Endodermal cell (in vitro differentiated cells): ENCODE measurements around the gene SMIM10L2A. TPM values are rescaled to one million over a fixed set of nuclear protein-coding genes. Genes with fewer than 3 reads are reported as not detected.

Source experiments
- DNase-seq: peaks from one replicate; pipeline ENCODE4 v3.0.0-alpha.2; 2017
- H3K27ac ChIP-seq: 2 replicates; pipeline ENCODE4 v1.5.1; 2013; ENCODE audit warnings: mild to moderate bottlenecking, low read depth, low read length, moderate library complexity
- H3K27me3 ChIP-seq: 2 replicates; pipeline ENCODE4 v1.6.1; 2013; ENCODE audit warnings: mild to moderate bottlenecking, low read length, moderate library complexity; ENCODE audit not compliant: insufficient read depth, control insufficient read depth, poor library complexity, severe bottlenecking
- H3K36me3 ChIP-seq: 2 replicates; pipeline ENCODE4 v1.7.0; 2013; ENCODE audit warnings: mild to moderate bottlenecking, low read length, moderate library complexity; ENCODE audit not compliant: control insufficient read depth, insufficient read depth
- H3K4me1 ChIP-seq: one replicate; pipeline ENCODE4 v1.7.0; 2013; ENCODE audit warnings: low read length; ENCODE audit not compliant: control insufficient read depth, insufficient read depth
- H3K4me3 ChIP-seq: 2 replicates; pipeline ENCODE4 v1.5.1; 2013; ENCODE audit warnings: mild to moderate bottlenecking, low read length, moderate library complexity
- H3K9ac ChIP-seq: 2 replicates; pipeline ENCODE4 v1.6.1; 2013; ENCODE audit warnings: mild to moderate bottlenecking, low read length, moderate library complexity; ENCODE audit not compliant: poor library complexity, severe bottlenecking; ENCODE audit errors: extremely low read depth
- H3K9me3 ChIP-seq: 2 replicates; pipeline ENCODE4 v1.6.1; 2013; ENCODE audit warnings: mild to moderate bottlenecking, low read length, moderate library complexity; ENCODE audit not compliant: control insufficient read depth
- H3K27ac Mint-ChIP-seq: 2 replicates; pipeline ENCODE4 v1.8.0; 2020; ENCODE audit warnings: mixed read lengths
- H3K27me3 Mint-ChIP-seq: 2 replicates; pipeline ENCODE4 v1.8.0; 2021; ENCODE audit warnings: mild to moderate bottlenecking, mixed read lengths; ENCODE audit not compliant: insufficient read depth
- H3K36me3 Mint-ChIP-seq: 2 replicates; pipeline ENCODE4 v1.8.0; 2020; ENCODE audit warnings: low read depth, mixed read lengths
- H3K4me1 Mint-ChIP-seq: 2 replicates; pipeline ENCODE4 v1.8.0; 2020; ENCODE audit warnings: mixed read lengths
- H3K4me3 Mint-ChIP-seq: 2 replicates; pipeline ENCODE4 v1.8.0; 2020; ENCODE audit warnings: mild to moderate bottlenecking, moderate library complexity, mixed read lengths
- H3K9me3 Mint-ChIP-seq: 2 replicates; pipeline ENCODE4 v1.8.0; 2020; ENCODE audit warnings: mild to moderate bottlenecking, mixed read lengths
- CTCF ChIP-seq: fragments of 200-600 bp; sonication (generic); conservative IDR thresholded peaks from 2 replicates; pipeline ENCODE4 v1.5.0; 2021; ENCODE audit warnings: antibody characterized with exemption, mild to moderate bottlenecking
- WGBS, 2 experiments: methylation state at CpG; one replicate each; pipeline versions ENCODE4 v1.1.5 to v1.1.7; 2013; ENCODE audit warnings: missing lambda C conversion rate in 2 of 2, mixed read lengths in 1 of 2; ENCODE audit not compliant: insufficient coverage in 1 of 2, insufficient read length in 1 of 2; 5-methylcytosine and 5-hydroxymethylcytosine counted together
- total RNA-seq, 2 donors: library from RNA; stranded (reverse); fragmentation: NEBNext Ultra II Directional in 1 of 2; extraction: Animal tissue kit (Norgen Biotek cat#: 25700) in 1 of 2; gene quantifications; 2 replicates in 1 of 2; 3 replicates in 1 of 2; pipeline ENCODE4 v1.2.1, GENCODE V29; 2021

SMIM10L2A gene
- total RNA-seq, 2 donors from 2014 or later: 3.8 to 6.1 TPM

GRCh38 chrX:135435933-135436332 is 14.2 kb downstream of the SMIM10L2A start:
- Histone ChIP-seq H3K9ac (no peak overlapping the region), H3K9me3 (no peaks in the 10 kb centered on the region), H3K27me3 (no peaks in the 10 kb centered on the region), H3K4me3 (no peak overlapping the region), H3K36me3 (no peaks in the 10 kb centered on the region), H3K4me1 (no peaks in the 10 kb centered on the region), H3K27ac (no peak overlapping the region)
- Mint-ChIP-seq H3K36me3 (no peaks in the 10 kb centered on the region), H3K4me1 (peaks cover 1% of the 10 kb centered on the region), H3K9me3 (peaks cover 60% of the 10 kb centered on the region), H3K27ac (no peak overlapping the region), H3K27me3 (peaks cover 3% of the 10 kb centered on the region), H3K4me3 (no peak overlapping the region)
- no peak for DNase-seq
- TF ChIP-seq CTCF: no peak
- 93 to 97% methylated on average over 12 to 23 of the region's 23 CpGs for WGBS, 2 experiments

GRCh38 chrX:135436456-135436855 is 14.7 kb downstream of the SMIM10L2A start:
- no peaks in the 10 kb centered on the region for H3K27me3 ChIP-seq
- peaks cover 3% of the 10 kb centered on the region for H3K27me3 Mint-ChIP-seq
- no peak overlapping the region for H3K27ac Mint-ChIP-seq
- H3K9me3 ChIP-seq: no peaks in the 10 kb centered on the region
- peaks cover 55% of the 10 kb centered on the region for H3K9me3 Mint-ChIP-seq
- H3K4me1 Mint-ChIP-seq: no peaks in the 10 kb centered on the region
- DNase-seq: no peak
- H3K36me3 ChIP-seq: no peaks in the 10 kb centered on the region
- no peaks in the 10 kb centered on the region for H3K36me3 Mint-ChIP-seq
- no peak overlapping the region for H3K27ac ChIP-seq
- H3K4me3 ChIP-seq: no peak overlapping the region
- no peak for TF ChIP-seq CTCF
- WGBS, 2 experiments: 89 to 93% methylated on average over 3 to 32 of the region's 32 CpGs
- H3K4me3 Mint-ChIP-seq: no peak overlapping the region
- no peaks in the 10 kb centered on the region for H3K4me1 ChIP-seq
- no peak overlapping the region for H3K9ac ChIP-seq

- no peak for DNase-seq
- Histone ChIP-seq H3K4me3 (no peak overlapping the region), H3K9me3 (no peaks in the 10 kb centered on the region), H3K9ac (no peak overlapping the region), H3K27me3 (no peaks in the 10 kb centered on the region), H3K36me3 (no peaks in the 10 kb centered on the region), H3K27ac (no peak overlapping the region), H3K4me1 (no peaks in the 10 kb centered on the region)
- Mint-ChIP-seq H3K9me3 (peaks cover 52% of the 10 kb centered on the region), H3K27ac (no peak overlapping the region), H3K4me1 (no peaks in the 10 kb centered on the region), H3K4me3 (no peak overlapping the region), H3K27me3 (no peaks in the 10 kb centered on the region), H3K36me3 (no peaks in the 10 kb centered on the region)
- 94 to 100% methylated on average over 6 to 48 of the region's 49 CpGs for WGBS, 2 experiments
- no peak for TF ChIP-seq CTCF
Observed at GRCh38 chrX:135436966-135437866, 15.5 kb downstream of the SMIM10L2A start.
